Activated naive CD8-positive, alpha-beta T cell treated with anti-CD3 and anti-CD28 coated beads, Interleukin-2, amount 50 U/mL, for 16 hours (primary cell): Measurements from ENCODE around the gene GOLT1B.

Experiments used
- DNase-seq: peaks from one replicate; pipeline ENCODE4 v3.0.0-alpha.2; 2020; ENCODE audit warnings: low read depth, low spot score

GOLT1B gene

GRCh38 chr12:21566223-21566906 lies 64.8 kb downstream of the GOLT1B start:
- no peak for DNase-seq

GRCh38 chr12:21566907-21567394 lies 65.4 kb downstream of the GOLT1B start:
- DNase-seq = no peak
